ENCODE results near the gene CBFB.

CBFB gene

DNA sequence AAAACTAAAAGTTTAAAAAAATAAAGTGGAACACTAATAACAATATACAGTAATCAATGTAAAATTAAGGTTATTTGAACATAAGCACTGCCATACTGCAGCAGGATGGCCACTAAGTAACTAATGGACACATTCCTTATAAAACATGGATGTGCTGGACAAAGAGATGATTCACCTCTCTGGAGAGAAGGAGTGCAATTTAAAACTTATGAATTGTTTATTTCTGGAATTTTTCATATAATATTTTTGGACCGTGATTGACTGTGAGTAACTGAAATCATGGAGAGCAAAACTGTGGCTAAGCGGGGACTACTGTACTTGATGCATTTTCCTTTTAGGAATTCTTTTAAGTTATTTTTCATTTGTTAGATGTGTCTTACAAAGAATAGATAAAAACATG, 21.8 kb downstream of the CBFB start:
- DNase-seq = no peak

DNA sequence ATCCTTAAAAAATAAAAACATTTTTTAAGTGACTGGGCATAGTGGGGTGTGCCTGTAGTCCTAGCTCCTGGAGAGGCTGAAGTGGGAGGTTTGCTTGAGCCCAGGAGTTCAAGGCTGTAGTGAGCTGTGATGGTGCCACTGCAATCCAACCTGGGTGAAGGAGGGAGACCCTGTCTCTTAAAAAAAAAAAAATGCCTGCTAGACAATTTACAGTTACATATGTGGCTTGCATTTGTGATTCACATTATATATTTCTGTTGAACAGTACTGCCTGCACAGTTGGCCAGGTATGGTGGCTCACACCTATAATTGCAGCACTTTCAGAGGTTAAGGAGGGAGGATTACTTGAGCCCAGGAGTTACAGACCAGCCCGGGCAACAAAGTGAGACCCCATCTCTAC, 23.4 kb downstream of the CBFB start:
- DNase-seq = no peak

DNA sequence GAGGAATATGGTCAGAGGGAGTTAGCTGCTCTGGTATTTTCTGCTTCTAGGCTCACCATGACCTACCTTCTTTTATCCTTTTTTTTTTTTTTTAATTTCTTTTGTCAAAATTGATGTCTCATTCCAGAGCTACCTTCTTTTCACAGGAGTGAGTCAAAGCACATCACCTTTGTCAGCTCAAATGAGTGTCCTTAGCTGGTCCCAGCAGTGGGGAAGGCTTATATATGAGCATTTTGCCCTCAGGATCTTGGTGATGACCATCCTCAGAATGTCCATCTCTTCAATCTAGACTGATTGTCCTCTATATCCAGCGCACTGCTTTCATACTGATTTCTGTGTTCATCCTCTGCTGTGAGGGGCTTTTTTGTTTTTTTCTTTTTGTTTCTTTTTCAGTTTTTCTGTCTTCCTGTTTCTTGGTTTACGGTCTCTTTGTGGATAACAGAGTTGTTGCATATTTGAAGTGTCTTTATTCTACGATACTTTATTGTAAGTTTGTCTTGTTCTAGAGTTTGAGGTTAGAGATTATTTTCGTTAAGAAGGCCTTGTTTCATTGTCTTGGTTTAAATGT, 24.9 kb downstream of the CBFB start:
- DNase-seq = no peak

DNA sequence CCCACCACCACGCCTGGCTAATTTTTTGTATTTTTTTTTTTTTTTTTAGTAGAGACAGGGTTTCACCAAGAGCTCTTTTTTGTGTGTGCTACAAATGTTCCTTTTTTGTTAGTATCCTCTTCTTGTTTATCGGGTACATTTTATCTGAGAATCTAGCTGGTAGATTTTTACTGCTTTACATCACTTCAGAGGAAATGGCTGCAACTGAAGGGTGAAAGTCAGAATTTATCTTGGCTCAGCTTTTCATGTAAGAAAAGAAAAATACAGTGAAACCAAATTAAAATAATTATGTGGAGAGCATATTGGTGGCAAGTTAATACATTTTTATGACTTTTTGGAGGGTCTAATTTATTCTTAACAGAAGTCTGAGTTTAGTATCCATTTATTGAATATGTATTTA, 26.0 kb downstream of the CBFB start:
- no peak for DNase-seq

DNA sequence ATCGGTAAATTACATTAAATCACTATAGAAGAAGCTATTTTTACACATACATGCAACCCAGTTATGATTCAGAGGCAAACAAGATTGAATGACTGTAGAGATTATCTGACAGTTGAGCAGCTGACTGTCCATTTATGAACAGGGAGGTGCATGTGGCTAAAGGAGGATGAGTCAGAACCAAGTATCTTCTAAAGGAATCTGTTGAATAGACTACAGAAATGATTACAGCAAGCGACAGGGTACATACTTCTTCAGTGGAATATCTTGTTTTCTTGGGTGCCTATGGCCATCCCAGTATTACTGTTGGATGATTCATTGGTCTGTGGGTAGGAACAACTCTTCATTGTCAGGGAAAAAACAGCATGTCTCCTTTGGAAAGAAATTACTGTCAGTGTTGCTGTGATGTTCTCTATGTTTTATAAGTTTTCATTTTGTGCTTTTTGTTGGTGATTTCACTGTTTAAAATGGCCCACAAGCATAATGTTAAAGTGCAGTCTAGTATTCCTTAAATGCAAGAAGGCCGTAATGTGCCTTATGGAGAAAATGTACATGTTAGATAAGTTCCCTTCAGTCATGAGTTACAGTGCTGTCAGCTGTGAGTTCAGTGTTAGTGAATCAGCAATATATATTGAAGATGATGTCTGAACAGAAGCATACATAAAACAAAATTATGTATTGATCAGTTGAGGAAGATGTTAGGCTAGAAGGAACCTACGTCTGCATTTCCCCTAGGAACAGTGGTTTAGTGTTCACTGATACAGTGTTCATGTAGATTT, 27.0 kb downstream of the CBFB start:
- peak; percentile 76 for DNase-seq

DNA sequence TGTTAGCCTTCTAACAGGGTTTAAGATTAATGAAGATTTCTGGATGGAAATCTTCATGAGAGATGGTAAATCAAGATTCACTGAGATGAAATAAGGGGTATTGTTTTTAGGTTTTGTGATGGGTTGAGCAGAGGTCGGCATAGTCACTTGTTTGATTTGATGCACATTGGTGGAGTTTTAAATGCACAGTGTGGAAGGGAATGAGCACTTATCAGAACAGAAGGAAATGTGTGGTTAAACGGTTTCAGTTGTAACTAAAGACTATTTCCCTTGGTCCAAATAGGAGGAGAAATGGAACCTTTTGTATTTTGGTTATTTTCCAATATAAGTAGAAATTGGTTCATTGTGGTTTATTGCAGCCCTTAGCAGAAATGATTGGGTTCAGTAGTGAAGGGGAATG, 34.1 kb downstream of the CBFB start:
- peak; percentile 59 for DNase-seq

DNA sequence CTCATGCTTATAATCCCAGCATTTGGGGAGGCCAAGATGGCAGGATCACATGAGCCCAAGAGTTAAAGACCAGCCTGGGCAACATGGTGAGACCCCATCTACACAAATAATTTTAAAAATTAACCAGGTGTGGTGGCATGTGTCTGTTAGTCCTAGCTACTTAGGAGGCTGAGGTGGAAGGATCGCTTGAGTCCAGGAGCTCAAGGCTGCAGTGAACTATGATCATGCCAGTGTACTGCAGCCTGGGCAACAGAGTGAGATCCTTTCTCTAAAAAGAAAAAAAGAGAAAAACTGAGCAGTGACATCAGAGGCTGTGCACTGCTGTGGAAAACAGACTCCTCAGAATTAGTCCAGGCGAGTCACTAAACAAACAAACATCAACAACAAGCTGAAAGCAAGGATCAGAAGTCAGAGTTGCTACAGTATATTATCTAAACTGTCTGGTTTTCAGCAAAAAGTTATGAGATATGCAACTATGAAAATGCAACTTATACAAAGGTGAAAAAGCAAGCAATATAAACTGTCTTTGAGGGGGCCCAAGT, 39.3 kb downstream of the CBFB start:
- no peak for DNase-seq

DNA sequence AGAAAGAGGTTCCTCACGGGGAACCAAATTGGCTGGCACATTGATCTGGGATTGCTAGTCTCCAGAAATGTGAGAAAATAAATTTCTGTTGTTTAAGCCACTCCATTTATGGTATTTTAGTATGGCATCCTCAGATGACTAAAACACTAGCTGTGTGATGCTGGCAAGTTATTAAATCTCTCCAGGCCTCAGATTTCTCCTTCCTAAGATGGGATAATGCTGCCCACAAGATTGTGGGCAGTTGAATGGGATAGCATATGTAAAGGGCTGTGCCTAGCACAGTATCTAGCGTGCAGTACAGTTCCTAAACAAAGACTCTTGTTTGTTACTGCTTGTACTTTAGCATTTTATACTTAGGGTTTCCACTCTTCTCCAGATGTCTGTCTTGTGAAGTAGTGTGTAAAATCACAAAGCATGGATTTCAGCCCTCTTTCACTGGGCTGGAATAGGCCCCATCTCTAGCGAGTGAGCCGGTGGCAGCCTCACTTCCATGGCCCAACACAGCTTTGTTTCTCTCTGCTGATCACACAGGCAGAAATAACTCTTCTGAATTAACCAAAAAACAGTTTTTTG, 42.6 kb downstream of the CBFB start:
- no peak for DNase-seq

DNA sequence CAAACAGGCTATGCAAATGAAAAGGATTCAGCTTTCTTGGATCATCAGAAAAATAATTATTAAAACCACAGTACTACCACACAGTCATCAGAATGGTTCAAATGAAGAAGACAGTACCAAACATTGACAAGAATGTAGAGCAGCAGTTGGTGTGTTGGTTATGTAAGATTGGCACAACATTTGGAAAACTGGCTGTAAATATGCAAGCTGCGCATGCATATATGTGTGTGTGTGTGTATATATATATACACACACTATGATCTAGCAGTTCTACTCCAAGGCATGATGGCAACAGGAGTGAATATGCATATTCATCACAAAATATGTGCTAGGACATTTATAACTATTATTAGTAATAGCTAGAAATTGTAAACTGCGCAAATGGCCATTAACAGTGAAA, 46.4 kb downstream of the CBFB start:
- DNase-seq = no peak

DNA sequence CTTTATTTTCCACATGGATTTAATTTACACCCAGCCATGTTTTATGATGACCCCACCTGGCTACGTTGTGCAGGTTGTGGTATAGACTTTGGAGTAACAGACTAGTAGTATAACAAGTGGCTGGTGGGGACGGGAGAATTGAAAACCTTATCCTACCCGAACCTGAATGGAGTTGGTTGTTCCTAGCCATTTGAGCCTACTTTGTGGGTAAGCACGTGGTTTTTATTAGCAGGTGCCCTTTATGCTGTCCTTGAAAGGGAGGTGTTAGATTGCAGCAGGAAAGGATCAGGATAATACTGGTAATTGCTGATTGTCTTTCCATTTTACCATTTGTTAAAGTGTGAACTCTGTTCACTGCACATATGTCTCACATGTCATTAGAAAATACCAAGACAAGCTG, 48.9 kb downstream of the CBFB start:
- DNase-seq = no peak

DNA sequence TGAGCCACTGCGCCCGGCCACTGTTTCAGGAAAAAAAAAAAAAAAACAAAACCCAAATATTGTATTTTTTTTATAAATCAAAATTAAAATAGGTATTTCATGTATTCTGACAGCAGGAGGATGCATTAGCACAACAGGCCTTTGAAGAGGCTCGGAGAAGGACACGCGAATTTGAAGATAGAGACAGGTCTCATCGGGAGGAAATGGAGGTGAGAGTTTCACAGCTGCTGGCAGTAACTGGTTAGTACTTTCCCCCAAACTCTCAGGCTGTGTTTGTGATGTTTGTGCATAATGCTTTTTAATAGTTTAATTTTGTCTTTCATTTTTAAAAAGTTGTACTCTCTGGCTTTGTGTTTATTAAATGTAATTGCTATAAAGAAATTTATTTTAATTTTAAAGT, 53.2 kb downstream of the CBFB start:
- DNase-seq = no peak

DNA sequence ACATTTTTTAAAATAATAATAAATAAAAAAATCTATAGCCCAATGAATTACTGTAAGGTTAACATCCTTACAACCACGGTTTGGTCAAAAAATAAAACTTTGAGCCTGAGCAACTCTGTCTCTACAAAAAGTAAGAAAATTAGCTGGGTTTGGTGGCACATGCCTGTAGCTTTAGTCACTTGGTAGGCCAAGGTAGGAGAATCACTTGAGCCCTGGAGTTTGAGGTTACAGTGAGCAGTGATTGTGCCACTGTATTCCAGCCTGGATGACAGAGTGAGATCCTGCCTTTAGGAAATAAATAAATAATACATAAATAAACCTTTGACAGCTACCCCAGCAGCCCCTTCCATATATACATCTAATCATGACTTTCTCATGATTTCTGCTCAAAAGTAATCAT, 53.9 kb downstream of the CBFB start:
- DNase-seq = no peak

DNA sequence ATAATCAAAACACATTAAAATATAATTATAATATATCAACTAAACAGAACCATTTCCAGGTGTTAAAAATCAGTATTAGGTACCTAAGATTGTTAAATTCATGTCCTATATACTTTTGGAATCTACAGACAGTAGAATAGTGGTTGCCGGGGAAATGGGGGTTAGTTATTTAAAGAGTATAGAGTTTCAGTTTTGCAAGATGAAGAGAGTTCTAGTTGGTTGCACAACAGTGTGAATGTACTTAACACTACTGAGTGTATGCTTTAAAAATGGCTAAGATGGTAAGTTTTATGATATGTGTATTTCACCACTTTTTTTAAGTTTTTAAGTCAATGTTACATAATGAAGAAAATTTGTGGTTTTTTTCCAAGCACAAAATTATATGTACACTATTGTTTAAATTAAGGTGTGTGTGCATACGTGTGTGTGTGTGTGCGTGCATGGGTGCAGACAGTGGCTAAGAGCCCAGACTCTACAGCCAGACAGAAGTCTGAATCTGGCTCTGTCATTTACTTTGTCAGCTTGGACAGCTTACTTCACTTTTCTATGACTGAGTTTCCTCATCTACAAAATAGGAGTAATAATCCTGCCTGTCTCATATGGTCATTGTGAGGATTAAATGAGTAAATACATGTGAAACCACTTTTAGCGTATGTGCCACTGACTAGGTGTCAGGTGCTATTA, 55.5 kb downstream of the CBFB start:
- DNase-seq = peak; percentile 23

DNA sequence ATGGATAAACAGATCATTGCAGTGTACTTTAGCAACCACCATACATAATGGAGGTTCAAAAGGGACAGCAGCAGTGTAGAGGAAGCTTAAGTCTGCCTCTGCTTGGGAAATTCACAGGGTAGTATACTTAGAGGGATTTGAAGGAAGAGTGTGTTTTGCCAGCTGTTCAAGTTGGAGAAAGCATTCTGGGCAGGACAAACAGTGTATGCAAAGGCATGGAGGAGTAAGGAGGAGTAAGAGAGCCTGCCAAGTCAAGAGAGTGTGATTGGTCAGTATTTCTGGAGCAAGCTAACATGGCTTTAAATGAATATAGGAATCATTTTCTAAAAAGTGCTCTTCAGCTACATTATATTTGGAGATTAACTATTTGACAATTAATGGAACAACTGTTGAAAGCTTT, 57.9 kb downstream of the CBFB start:
- DNase-seq = no peak

DNA sequence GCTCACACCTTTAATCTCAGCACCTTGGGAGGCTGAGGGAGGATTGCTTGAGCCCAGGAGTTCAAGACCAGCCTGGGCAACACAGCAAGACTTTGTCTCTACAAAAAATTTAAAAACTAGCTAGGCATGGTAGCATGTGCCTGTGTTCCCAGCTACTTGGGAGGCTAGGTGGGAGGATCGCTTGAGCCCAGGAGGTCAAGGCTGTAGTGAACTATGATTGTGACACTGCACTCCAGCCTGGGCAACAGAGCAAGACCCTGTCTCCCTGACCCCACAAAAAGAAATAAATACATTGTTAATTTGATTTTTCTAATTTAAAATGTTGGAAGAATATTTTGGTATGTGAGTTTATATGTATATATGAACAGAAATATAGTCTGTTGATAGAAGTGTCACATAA, 58.3 kb downstream of the CBFB start:
- DNase-seq = no peak

DNA sequence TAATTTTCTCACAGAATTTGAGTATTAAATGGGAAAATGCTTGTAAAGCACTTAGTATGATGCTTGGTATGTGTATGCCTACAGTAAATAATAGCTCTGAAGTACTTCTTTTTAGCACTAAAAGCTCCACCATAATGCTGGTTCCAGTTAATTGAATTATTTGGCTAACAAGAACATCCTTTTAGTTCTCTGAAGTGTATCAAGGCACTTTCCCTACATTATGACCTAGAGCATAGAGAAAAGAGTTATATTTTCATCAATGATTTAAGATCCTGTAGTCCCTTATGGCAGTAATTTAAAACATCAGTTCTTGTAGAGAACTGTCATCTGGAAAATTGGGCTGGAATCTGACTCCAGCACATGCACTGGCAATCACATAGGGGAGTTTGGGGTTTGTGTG, 58.9 kb downstream of the CBFB start:
- DNase-seq = no peak

DNA sequence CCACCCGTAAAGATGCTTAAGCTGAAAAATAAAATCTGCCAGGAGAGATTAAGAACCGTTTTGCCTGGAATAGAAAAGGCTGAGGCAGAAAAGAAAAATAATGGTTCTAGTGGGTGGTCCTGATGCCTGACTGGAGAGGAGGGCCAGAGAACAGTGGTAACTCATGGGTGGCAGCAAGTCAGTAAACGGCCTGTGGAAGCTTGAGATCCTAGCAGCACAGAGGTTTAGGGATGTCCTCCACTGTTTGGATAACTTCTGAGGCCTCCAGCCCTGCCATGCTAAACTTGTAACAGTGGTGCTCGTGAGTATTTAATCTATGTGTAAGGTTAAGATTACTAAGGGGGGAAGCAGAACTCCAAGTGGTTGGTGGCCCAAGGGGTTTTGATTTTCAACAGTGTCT, 59.6 kb downstream of the CBFB start:
- DNase-seq = no peak

DNA sequence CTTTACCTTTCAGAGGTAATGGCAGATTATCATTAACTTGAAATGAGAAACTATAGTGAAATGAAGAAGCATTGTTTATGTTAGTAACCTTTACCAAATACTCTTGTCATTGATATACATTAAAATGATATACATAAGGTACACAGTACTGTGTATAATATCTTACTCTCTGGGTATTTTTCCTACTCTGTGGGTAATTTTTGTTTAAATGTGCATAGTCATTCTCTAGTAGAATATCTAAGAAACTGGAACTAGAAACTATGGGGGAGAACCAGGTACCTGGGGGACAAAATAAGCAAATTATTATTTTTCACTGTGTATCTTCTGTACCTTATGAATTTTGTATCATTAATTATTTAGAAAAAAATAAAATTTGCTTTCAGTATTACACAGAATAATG, 60.2 kb downstream of the CBFB start:
- DNase-seq = no peak

DNA sequence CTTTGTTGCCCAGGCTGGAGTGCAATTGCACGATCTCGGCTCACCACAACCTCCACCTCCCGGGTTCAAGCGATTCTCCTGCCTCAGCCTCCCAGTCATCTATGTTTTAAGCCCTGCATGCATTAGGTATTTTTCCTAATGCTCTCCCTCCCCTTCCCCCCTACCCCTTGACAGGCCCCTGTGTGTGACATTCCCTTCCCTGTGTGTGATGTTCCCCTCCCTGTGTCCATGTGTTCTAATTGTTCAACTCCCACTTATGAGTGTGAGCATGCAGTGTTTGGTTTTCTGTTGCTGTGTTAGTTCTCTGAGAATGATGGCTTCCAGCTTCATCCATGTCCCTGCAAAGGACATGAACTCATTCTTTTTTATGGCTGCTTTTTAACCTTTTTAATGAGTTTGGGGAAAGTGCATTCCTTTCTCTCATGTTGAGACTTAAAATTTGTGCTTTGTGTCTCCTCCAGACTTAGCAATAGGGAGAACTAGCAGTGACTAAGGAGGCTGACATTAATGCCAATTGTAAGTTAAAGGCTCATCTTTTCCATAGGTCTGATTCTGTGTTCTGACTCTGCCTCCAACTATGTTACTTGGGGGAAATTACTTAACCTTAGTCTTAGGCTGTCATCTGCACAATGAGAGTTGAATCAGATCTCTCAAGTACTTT, 63.1 kb downstream of the CBFB start:
- DNase-seq = no peak

DNA sequence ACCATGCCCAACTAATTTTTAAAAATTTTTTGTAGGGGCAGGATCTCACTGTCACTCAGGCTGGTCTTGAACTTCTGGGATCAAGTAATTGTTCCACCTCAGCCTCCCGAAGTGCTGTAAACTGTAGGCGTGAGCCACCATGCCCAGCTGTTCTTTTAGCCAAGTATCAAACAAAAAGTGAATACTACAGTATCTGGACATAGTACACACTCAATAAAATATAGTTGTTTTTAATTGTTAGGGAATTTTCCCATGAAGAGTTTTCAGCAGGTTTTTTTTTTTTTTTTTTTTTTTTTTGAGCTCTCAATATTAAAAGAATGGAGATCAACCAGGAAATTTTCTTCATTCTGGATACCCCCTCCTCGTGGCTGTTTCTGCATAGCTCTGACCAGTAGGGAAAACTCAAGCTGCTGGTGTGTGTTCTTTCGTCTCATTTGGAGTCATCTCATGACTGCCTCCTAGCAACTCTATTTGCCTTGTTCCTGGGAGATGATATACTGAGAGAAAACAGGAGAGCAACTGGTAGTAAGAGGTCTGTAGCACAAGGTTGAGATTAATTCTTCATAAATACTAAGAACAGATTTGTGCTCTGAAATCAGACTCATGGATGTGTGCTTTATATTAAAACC, 64.3 kb downstream of the CBFB start:
- DNase-seq = no peak

DNA sequence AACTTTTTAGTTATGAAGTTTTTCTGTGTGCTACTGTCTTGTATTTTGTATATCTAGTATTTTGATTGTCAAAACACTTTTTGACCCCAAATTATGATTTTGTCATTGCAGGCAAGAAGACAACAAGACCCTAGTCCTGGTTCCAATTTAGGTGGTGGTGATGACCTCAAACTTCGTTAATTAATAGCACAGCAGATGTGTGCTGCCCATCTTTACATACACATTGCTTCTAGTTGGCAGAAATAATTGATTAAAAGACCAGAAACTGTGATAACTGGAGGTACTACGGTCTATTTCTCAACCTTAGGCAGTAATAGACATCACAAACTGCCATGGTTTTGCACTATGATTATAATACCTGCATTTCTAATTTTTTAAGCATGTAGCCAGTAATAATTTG, 69.7 kb downstream of the CBFB start:
- DNase-seq = no peak

DNA sequence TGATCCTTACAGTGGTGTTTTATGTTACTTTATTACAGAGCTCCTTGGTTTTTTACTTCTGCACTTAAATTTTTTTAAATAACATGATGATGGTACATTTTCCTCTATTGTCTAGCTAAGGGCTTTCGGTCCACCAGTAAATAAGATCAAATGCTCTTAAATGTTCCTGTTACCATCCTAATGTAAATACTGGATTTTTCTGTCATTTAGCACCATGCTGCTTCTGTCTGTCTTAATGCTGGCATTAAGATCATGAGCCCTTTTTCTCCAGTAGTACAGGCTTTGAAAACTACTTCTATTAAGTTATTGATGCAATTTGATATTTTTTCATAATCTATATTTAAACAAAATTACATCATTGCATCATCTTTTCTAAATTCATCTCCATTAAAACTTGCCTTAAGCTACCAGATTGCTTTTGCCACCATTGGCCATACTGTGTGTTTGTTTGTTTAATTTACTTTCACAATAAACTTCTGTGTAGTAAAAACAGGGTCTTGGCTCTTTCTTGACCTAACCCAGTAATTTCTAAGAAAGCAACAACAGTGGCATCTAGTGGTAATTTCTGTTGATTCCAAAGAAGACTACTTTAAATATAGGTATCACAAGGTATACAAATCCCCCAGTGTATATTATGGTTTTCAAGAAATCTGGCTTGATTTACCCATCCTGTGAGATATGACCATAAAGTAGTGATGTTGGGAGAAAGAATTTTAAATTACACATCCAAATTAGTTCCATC, 71.8 kb downstream of the CBFB start:
- peak; percentile 63 for DNase-seq

Measured in hematopoietic multipotent progenitor cell treated with erythropoietin and hydrocortisone succinate and interleukin-3 and kit ligand, for 6 days (in vitro differentiated cells).